HG03439 (cell line): ENCODE results near the gene RCOR3.
"Not testable (repeated sequence)": the region's sequence is repeated elsewhere in the genome, so short reads cannot be mapped to it uniquely, and the experiment has no call there.

Source experiments
- ATAC-seq: cut with Tn5 transposase; IDR thresholded peaks from one replicate; pipeline ENCODE4 v1.9.1; 2021; ENCODE audit warnings: mild to moderate bottlenecking, moderate library complexity; ENCODE audit not compliant: unreplicated experiment

The RCOR3 gene

DNA sequence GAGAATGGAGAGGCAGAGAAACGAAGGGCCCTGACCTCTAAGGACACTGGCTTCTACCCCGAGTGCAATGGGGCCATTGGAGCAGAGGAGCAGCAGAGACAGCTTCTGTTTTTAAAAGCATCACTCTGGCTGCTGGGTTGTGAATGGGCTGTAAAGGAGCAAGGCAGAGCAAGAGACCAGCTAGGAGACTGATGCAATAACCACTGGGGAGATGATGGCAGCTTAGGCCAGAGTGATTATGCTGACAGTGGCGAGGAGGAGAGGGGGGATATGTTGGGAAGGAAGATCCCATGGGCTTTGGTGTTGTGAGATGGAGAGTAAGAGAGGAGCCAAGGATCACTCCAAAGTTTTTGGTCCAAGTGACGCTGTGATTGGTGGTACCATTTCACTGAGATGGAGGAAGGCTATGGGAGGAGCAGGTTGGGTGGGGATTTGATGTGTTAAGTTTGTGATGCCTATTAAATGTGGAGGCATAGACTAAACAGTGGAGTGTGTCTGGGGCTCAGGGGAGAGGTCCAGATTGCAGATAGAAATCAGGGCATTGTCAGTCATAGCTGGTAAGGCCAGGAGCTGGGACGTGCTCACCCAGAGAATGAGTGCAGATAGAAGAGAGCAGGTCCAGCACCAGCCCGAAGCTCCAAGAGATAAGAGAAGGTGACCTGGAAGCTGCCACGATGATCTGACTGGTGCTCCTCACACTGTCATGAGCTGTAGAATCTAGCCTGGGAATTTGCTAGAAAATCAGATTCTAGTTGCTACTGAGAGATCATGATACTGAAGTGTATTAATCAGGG is 78.5 kb downstream of the RCOR3 start:
- ATAC-seq = no peak

DNA sequence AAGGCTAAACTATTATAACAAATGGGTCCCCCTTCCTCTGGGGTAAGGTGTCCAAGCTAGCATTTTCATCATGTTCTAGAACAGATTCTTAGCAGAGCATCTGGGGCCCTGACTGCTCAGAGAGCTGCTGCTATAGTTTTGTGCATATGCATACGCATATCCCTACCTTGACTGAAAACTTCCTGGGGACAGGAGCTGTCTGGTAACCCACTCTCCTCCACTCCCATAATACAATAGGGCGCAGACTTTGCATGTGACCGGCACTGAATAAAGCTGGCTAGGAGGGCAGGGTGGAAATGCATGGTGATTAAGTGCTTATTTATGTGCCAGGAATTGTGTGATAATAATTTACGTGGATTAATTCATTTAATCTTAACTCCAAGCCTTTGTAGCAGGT is 79.1 kb downstream of the RCOR3 start:
- no peak for ATAC-seq

DNA sequence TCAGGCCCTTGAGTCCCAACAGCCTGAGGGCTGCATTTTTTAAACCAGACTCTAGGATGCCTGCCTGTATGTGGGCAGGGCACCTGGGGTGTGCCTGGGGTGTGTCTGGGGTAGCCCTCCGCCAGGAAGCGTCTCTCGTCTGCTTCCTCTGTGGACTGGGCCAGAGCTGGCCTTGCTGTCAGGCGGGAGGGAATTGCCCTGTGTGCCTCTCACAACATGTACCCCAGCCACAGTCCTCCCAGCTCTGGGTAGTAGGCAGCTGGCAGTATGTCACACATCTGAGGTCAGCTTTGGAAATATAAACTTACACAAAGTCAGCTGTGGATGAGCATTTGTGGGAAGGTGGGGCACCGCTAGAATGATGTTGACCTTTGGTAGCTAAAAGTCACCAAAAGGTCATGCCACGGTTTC is 80.5 kb downstream of the RCOR3 start:
- no peak for ATAC-seq

GRCh38 chr1:211340622-211341507 is 81.7 kb downstream of the RCOR3 start:
- no peak for ATAC-seq

GRCh38 chr1:211341999-211342398 is 82.8 kb downstream of the RCOR3 start:
- no peak for ATAC-seq

GRCh38 chr1:211343607-211344006 is 84.4 kb downstream of the RCOR3 start:
- no peak for ATAC-seq

DNA sequence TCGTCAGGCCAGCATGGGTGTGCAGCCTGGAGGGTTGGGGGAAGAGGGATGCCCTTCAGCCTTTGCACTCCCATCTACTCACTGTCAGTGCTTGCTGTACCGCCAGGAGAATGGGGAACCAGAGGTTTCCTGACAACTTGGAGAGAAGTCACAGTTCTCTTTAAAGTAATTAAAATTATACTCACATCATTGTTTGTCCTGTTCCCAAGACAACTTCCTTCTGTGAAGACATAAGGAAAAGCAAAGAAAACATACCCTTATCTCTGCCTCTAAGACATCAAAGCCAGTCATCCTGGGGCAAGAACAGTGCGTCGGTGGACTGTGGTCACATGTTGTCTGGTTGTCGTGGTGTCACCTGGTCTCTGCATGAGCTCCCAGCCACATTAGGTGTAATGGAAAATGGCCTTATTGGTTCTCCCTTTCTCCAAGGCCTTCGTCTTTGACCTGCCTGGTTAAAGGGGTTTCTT is 85.0 kb downstream of the RCOR3 start:
- no peak for ATAC-seq

DNA sequence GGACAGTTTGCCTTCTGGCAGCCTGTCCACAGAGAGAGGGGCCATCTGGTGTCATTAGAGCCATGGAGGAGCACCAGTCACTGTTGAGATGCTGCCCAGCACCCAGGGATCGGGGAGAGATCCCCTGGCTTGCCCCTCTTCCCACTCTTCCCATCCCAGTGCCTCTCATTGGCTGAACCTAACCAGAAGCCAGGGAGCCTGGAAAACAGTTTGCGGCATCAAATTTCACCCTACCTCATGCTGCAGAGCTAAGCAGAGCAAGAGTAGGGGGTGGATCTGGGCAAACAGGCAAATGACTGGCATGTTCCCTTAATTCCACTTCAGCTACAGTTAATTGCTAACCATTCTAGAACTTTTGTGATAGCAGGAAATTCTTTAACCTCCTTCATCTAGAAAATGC is 86.6 kb downstream of the RCOR3 start:
- ATAC-seq = no peak

DNA sequence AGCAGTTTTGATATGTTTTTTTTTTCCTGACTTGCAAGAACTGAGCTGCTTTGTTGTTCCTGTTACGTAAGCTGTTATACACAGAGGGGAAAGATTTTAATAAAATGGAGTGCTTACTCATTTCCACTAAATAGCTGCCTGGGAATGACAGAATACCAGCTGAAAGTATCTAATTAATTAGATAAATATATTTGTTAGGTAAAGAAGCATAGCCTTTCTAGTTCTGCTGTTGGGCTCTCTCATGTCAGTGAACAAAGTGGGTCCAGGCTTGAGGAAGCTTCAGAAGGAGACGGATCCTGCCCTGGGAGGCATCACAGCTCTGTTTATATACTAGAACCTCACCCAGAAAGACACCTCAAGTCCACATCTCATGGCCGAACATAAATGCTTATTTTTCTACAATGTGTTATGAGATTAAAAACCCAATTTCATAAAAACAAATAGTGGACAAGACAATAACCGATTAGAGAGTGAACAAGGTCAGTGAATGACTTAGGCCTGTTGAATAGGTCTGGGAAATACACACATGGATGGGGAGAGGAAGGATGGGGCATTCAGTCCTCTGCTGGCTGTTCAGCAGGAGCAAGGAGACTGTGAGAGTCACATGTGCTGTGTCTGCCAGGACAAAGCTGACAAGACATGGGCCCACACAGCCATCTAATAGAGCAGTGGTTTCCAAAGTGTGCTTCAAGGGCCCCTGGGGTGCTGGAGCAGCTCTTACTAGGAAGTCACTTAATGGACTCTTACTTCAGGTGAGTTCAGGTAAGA is 88.1 kb downstream of the RCOR3 start:
- no peak for ATAC-seq

DNA sequence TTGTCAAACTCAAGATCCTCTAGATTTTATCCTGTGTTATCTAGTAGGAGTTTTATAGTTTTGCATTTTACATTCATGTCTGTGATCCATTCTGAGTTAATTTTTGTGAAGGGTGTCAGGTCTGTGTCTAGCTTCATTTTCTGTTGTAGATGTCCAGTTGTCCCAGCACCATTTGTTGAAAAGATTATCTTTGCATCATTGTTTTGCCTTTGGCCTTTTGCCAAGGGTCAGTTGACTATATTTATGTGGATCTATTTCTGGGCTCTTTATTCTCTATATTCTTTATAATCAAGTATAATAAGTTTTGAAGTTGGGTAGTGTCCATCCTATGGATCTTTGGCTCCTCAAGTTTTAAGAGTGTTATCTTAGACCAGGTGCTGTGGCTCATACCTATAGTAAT is 89.4 kb downstream of the RCOR3 start:
- ATAC-seq = no peak

DNA sequence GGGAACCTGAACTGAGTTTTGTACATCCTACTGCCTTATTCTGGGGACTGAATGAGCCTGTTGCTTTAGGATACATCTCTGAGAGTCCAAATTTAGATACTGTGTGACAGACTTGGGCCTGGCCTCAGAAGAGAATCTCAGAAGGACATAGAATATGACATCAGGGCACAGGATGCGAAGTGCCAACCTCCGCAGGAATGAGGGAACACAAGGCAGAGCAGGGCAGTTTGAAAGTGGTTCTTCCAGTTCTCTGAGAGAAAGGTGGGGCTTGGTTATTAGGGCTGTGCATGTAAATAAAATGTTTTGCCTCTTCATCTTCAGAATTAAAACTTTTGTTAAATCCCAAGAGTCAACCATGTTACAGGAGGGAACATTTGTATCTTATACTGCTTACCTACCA is 90.6 kb downstream of the RCOR3 start:
- no peak for ATAC-seq

GRCh38 chr1:211352055-211352454 is 92.9 kb downstream of the RCOR3 start:
- not testable (repeated sequence) for ATAC-seq

GRCh38 chr1:211352465-211352864 is 93.3 kb downstream of the RCOR3 start:
- ATAC-seq = no peak

- peak; percentile 81 for ATAC-seq
Measured at GRCh38 chr1:211352985-211353515, 93.9 kb downstream of the RCOR3 start.

- ATAC-seq = no peak
Measured at GRCh38 chr1:211353562-211354212, 94.5 kb downstream of the RCOR3 start.

DNA sequence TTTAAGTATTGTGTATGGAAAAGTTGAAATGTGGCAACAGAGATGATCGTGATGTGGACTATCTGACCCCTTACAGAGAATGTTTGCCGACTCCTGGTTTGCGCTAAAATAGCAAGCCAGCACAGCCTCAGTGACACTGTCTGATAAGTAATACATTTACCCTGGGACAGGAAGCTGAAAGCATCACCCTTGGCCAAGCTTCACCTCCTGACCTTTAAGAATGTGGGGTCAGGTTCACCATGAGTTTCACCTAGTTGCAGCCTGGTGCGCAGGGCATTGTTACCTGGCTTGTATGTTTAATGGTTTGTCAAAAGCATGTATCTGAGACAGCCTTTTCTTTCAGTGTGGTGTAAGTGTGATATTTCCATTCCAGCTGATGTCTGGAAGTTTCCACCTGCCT is 96.7 kb downstream of the RCOR3 start:
- ATAC-seq = no peak

DNA sequence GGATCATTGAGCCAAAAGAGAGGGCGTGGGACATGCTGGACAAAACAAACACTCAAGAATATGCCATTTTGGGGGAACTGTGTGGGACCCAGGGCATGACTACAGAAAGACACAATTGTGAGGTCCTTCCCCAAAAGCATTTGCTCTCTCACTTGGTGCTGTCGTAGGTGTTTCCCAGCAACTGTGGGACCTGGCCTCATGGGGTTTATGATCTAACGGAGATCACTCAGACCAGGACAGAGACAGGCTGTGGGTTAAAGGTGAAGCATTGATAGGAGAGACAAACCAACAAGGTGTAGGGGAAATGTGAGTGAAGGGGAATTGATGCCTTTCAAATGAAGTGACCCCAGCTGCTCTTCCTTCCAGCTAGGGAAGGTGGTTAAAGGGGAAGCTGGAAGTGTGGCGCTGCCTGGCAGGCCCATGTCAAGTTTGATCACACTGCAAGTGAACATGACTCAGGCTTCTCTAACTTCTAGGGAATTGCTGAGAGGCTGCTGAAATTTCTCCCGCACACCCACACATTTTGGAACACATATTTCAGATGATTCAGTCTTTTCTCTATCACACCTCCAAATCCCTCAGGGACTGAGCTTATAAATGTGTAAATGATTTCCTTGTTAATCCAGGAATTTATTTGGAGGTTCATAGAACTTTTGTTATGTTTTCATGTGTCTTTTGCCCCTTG is 97.7 kb downstream of the RCOR3 start:
- ATAC-seq = no peak

DNA sequence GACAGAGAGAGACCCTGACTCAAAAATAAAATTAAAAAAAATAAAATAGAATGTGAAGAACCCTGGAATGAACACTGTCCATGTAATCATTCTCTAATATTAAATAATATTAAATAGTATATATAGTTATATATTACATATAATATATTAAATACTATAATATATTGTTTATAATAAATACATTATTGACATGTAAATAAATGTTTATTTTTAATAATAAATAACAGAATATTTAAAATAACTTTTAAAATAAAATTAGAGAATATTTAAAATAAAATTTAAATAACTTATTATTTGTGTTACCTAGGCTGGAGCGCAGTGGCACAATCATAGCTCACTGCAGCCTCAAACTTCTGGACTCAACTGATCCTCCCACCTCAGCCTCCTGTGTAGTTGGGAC is 99.5 kb downstream of the RCOR3 start:
- no peak for ATAC-seq

DNA sequence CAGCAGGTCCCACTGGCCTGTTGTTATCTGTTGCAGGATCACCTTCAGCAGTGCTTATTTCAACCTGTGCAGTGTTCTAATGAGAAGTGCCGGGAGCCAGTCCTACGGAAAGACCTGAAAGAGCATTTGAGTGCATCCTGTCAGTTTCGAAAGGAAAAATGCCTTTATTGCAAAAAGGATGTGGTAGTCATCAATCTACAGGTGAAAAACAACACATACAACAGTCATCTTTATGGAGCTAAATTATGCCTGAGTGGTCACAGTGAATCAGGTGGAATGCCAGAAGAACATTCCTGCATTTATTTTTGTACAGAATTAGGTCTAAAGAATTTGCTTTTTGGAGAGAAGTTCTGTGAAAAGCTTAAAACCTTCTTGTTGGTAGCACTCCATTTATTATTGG is 100.7 kb downstream of the RCOR3 start:
- no peak for ATAC-seq

DNA sequence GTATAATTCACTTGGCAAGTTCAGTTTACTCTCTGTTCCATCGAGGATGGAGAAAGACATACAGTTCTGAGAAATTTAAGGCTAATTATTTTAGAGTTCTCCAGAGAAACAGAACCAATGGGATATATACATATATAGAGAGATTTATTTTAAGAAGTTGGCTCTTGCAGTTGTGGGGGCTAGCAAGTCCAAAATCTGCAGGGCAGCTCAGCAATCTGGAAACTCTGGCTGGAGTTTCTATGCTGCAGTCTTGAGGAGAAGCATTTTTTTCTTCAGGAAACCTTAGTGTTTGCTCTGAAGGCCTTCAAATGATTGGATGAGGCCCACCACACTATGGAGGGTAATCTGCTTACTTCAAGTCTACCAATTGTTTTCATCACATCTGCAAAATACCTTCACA is 102.0 kb downstream of the RCOR3 start:
- ATAC-seq = no peak
